RPMI7951 (cell line): Measurements from ENCODE around the gene CCDC70. TPM values are rescaled to one million over a fixed set of nuclear protein-coding genes. Genes with fewer than 3 reads are reported as not detected.
A peak's percentile ranks its signal among the peaks of the same experiment; 100 is the strongest.

Experiments used
- DNase-seq: peaks from one replicate; pipeline ENCODE4 v3.0.0-alpha.2; 2012; ENCODE audit warnings: low read depth
- total RNA-seq: library from RNA; depleted of rRNA; stranded (reverse); fragments of >200 nt; shearing (Covaris generic); gene quantifications from 2 replicates; pipeline ENCODE4 v1.2.3, GENCODE V29; 2014

Gene CCDC70
- total RNA-seq, 1 experiment from 2014 or later = not detected

GRCh38 chr13:51858433-51859247, 3.1 kb upstream of the CCDC70 start:
- no peak for DNase-seq

DNA sequence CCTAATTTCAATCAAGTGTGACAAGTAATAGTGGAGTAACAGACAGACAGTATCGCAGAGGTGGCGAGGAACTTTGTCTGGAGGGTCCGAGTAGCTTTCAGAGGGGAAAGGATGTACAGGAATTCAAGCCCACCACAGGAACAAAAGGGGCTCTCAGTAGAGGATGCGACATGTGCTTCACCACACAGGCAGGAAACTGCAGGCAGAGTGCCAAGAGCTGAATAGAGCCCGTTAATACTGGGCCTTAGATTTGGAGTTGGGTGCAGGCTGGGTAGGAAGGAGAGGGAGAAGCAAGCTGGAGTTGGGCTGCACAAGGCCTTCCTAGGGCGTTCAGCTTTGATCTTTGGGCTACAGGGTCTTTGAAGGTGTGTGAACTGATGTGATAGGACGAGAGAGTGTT, 1.2 kb downstream of the CCDC70 start:
- DNase-seq = no peak

GRCh38 chr13:51865838-51866237, 4.1 kb downstream of the CCDC70 start:
- no peak for DNase-seq

DNA sequence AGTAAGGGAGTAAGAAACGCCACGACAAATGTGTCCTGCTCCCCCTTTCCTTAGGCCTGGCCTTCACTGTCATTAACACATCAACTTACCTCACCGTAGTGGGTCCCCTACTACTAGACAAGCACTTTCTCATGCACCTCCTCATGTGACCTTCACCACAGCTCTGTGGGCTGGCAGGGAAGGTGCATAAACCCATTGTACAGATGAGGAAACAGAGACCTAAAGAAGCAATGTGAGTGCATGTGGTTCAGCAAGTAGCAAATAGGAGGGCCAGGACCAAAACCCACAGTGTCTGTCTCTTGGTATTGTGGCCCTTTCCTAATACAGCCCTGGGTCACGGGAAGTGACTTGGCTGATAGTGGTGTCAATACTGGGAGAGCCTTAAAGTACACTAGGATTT, 5.3 kb downstream of the CCDC70 start:
- DNase-seq = no peak

- DNase-seq = no peak
Measured at GRCh38 chr13:51869916-51870315, 8.1 kb downstream of the CCDC70 start.

- DNase-seq = no peak
Measured at GRCh38 chr13:51870616-51871015, 8.8 kb downstream of the CCDC70 start.

DNA sequence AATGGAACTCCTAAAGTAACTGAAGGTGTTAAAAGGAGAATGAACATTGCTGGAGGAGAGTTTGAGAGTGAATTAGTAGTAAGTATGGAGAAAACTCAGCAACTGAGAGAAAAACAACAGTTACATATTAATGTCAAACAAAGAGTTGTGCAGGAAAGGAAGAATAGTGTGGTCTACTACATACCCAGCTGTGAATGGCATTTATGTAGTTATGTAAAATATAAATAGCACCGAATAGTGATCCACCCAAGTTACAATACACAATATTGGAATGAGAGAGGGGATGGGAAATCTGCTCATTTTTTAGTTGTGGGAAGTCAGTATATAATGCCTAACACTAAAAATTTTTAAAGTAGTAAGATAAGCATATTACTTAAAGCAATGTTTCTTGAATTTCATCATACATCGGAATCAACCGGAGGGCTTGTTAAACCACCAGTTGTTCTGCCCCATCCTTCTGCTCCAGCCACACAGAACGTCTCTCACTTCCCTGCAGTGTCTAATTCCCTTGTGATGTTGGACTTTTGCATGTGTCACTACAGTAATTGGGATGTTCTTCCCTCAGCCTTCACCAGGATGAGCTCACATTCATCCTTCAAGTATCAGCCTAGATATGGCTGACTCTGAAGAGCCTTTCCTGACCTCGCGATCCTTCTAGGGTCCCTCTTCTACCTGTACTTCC, 11.5 kb downstream of the CCDC70 start:
- DNase-seq = no peak

GRCh38 chr13:51873837-51874236, 12.1 kb downstream of the CCDC70 start:
- DNase-seq = no peak

DNA sequence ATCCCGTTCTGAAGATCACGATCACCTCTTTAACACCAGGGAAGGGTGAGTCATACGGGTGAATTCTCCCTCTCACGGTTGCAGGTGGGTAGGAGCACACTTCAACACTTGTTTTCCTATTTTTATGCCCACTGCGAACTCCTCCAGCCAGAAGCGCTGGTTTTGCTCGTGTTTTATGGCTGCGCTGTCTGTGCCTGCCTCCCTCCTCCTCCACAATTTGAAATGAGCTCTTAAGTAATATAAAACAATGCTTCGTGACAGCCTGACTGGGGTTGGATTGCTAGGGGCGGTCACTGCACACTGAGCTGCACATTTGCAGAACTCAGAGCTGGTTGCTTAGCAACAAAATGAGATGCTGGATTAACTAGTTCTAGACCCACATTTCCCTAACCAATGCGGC, 12.9 kb downstream of the CCDC70 start:
- DNase-seq = no peak

- DNase-seq = no peak
Measured at GRCh38 chr13:51879133-51879532, 17.4 kb downstream of the CCDC70 start.

DNA sequence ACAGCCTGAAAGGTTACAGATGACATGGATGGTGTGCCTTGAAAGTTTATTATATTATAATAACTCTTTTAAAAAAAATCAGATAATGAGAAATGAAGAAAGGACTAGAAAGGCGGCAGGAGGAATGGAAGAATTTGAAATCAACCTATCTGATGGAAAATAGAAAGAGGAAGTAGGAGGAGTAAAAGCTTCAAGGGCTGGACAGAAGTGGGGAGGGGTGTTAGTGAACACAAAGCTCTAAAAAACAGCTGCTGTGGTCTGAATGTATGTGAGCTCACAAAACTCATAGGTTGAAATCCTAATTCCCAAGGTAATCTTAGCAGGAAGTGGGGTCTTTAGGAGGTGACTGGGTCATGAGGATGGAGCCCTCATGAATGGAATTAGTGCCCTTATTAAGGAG, 19.5 kb downstream of the CCDC70 start:
- no peak for DNase-seq

DNA sequence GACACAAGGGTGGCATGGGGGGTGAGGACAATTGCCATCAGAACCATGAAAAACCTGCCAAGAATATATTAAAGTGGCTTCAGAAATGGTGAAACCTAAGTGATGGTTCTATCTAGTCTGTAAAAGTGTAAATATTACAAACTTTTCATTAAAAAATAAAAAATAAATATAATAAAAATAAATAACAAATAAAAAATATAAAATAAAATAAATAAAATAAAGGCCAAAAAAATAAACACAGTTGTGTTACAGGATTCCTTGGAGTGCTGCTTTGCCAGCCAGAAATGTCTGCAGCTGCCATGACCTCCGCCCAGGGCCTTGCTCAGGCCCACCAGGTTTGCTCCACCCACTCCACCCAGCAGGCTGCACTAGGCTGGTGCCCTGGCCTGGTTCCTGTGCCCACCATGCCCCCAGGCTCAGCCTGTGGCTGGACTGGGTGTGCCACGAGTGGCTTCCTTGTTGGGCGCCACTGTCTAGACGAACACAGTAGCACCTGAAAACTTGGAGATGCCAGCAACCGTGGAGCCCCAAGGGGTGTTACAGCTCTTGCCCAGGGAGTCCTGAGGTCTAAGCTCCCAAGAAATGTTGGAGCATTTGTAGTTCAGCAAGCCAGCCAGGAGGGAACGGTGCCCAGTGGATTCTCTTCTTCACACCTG, 20.9 kb downstream of the CCDC70 start:
- DNase-seq = no peak

- no peak for DNase-seq
Measured at GRCh38 chr13:51883226-51883600, 21.4 kb downstream of the CCDC70 start.

GRCh38 chr13:51885651-51886050, 23.9 kb downstream of the CCDC70 start:
- no peak for DNase-seq

DNA sequence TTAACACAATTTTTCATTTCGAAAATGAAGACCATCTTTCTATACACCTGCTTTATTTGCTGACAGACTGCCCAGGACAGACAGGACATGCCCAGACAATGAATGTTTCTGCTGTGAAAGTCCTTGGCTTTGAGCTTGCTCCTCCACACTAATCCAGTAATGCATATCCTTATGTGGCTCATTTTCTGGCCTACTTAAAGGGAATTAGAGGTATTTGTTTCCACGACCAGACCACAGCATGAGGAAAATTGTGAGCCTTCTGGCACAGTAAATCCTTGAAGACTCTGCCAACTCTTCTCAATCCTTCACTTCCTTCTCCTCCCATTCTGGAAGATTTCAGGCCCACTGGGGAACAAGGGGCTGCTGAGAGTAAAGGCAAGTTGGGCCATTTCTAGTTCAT, 25.7 kb downstream of the CCDC70 start:
- DNase-seq = no peak

- no peak for DNase-seq
Measured at GRCh38 chr13:51892657-51893056, 30.9 kb downstream of the CCDC70 start.

DNA sequence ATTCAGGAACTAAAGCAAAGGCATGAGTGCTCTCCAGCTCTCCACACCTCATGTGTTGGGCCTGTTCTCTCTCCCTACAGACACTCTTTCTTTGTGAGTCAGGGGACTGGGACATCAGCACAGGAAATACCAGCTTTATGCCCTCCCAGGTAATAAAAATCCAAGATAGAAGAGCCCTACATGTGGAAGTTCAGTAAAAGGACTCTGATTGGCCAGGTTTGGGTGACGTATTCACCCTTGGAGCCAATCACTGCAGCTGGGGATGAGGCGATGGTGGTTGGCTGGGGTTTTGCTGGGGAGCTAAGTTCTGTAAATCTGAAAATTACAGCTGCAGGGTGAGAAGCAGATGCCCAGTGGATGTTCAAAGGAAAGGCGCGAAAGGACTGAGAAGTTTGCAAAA, 32.5 kb downstream of the CCDC70 start:
- no peak for DNase-seq

DNA sequence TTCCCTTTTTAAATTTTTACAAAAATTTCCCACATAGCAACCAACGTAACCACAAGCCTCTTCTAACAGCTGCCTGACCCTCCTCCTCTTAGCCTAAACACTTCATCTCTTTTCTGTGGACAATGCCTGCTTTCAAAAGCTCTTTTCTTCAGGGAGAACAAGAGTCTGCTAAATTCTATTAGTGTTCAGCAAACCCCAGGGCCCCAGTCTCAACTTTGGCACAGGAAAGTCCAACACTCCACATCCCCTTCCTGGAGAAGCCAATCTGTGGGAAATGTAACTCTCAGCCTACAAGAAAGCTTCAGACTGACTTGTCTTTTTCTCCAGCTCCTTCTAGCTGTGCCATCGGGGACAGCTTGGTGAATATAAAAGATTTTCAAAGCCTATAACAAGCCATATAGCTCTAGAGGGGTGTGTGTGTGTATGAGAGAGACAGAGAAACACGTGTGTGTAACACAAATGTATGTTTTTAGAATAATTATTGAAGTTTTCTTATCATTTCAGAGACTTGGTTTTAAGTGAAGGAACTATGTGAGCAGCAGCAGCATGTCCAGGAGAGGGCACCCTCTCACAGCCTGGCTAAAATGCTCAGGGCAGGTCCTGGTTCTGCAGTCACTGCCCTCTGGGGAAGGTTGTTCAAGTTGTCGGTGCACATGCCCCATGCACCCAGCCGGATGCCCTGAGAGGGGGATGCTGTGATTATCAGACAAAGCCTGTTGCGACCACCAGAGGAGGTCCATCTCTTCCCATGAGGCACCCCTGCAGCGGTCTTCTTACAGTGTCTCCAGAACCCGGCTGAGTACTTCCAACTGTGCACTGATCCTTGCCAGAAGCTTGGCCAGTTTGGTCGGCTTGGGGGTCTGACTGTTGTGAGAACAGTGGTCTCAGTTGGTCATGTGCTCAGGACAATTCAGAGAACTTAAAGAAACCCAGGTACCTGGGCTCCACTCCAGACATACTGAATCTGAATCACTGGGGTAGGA, 34.4 kb downstream of the CCDC70 start:
- peak; percentile 29 for DNase-seq

GRCh38 chr13:51900471-51900870, 38.7 kb downstream of the CCDC70 start:
- DNase-seq = no peak

GRCh38 chr13:51902776-51903175, 41.0 kb downstream of the CCDC70 start:
- DNase-seq = no peak

DNA sequence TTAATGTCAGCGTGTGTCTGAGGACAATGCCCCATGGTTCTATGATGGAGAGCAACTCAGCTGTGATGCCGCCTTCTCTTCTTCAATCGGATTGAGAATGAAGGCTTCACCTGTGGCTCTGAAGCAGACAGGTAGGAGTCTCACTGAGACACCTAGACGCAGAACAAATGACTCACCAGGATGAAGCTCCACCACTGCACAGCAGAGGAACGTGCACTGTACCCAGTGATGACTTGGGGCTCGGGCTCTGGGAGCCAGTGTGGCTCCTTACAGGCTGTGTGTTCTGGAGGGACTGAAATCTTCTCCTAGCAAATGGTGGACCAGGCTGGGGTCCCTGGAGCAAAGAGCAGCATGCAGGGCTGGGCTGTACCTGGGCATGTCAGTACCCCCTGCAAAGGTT, 44.0 kb downstream of the CCDC70 start:
- no peak for DNase-seq

DNA sequence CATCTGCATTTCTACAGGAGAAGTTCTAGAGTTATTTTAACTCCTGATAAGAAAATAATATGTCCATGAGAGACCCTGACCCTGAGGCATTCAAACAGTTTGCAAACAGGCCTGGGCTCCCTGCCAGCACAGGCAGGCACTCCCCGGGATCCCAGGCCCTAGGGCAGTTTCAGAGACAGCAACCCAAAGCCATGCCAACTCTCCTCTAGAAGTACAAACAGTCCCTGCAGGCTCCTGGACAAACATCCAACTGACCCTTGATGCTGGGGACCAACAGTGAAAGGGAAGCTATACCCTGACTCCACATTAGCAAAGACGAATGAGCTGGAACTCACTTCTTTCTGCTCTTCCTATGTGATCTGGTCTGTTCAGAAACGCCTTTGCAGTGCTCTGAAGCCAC, 44.8 kb downstream of the CCDC70 start:
- peak; percentile 5 for DNase-seq
